Left lobe of liver (tissue), 2 donors: ENCODE measurements around the gene RPLP2. TPM values are rescaled to one million over a fixed set of nuclear protein-coding genes. Genes with fewer than 3 reads are reported as not detected.

Experiments used
- ATAC-seq: fragments of 200-7000 bp; cut with Tn5 transposase; one replicate; pipeline ENCODE4 v1.9.1; 2020; ENCODE audit warnings: mild to moderate bottlenecking, moderate library complexity
- DNase-seq: peaks from one replicate; pipeline ENCODE4 v3.0.0-alpha.2; 2020; ENCODE audit warnings: low spot score
- total RNA-seq: library from RNA; stranded (reverse); gene quantifications from one replicate; pipeline ENCODE4 v1.2.1, GENCODE V29; 2021
- donor health status: DM: no; HTN: no; CAD: no; lungs with moderate emphysema.
- donor health status: DM: no; HTN: yes; CAD: no.

Gene RPLP2
- total RNA-seq, 1 donor from 2014 or later, result 511 TPM

DNA sequence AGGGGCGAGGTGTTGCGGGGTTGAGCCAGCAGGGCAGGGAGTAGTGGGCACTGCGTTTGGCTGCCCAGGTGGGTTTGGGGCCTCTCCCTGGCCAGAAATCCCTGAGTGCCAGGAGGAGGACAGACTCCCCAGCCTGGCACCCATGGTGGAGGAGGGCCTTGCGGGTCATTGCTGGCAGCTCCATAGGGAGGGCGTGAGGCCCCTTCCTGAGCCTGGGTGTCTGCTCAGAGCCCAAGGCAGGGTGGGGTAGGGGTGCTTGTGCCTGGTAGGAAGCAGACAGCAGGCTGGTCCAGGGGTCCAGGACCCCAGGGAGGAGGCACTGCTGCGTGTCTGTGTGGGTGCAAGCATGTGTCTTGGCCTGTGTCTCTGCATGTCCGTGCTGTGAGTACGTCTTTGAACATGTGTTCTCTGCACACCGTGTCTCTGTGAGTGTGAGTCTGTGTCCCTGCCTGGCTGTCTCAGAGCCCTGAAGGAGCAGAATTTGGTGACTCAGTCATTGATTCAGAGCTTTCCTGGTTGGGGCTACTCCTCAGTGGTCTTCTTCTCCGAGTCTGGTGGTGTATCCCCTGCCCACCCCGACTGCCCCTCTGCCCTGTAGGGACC lies 36.8 kb downstream of the RPLP2 start:
- ATAC-seq, result no peak

DNA sequence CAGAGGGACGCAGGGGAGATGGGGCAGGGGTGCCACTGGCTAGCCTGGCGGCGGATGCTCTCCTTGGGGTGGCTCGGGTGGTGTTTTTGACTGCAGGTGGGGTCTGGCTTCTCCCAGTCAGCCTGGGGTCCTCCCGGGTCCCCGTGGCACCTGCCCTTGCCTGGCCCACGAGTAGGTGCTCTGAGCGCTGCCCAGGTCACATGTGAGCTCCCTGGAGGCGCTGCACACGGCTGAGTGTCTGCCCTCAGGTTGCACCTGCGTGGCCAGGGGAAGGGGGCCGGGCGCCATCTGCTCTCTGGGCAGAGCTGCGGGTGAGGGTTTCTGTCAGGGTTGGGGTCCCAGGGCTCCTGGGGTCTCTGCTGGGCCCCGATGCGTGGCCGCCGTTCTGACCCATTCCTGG lies 38.1 kb downstream of the RPLP2 start:
- DNase-seq (no peak), ATAC-seq (no peak)

More for the DNA sequence above, 36.8 kb downstream of the RPLP2 start:
- DNase-seq, result no peak

DNA sequence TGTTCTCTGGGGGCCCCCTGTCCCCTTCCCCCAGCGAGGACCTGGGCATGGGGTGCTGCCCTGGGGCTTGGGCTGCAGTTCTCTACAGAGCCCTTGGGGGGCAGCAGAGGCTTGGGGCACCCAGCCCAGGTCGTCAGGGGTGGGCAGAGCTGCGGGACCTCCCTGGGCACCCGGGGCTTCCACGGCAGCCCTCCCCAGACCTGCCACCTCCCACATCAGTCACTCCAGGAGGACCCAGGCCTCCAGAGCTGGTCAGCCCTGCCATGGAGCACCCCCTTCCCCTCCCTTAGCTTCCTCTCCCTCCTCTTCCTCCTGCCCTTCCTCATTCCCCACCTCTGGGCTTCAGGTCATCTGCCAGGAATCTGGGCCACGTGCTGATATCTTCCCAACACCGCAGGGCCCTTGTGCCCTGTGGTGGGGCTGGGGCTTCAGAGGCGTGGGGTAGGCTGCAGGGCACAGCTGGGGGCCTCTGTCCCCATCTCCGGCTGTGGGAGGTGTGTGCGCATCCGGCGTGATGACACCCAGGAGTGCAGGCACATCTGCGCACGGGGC lies 38.7 kb downstream of the RPLP2 start:
- ATAC-seq (peak; percentile 48), DNase-seq (no peak)

DNA sequence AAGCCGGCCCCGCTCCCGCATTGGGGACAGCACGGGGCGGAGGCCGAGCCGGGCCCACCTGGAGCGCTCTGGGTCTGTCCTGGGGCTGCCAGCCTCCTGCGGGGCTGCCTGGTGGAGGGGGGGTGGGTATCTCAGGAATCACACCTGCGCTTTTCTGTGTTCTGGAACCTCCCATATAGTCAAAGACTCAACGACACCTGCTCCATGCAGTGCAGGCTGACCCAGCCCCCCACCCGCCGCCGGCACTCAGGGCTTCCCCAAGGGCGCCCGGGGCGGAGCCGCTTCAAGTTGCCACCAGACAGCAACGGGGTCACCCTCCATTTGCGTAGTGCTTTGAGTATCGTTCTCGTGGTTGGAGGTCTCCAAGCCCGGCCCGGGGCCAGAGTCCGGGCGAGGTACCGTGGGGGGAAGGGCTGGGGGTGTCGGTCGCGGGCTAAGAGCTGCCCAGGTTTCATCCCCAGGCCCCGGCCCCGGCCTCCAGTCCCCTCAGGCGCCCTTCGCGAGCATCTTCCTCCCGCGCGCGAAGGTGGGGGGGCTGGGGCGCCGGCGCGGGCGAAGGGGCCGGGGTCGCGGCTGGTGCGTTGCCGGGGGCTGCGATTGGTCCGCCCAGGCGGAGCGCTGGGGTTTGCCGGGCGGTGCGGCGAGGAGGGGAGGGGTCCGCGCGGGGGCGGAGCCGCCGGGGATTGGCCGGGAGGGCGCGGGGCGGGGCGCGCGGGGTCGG lies 39.5 kb downstream of the RPLP2 start:
- ATAC-seq, result no peak
- DNase-seq, result no peak

DNA sequence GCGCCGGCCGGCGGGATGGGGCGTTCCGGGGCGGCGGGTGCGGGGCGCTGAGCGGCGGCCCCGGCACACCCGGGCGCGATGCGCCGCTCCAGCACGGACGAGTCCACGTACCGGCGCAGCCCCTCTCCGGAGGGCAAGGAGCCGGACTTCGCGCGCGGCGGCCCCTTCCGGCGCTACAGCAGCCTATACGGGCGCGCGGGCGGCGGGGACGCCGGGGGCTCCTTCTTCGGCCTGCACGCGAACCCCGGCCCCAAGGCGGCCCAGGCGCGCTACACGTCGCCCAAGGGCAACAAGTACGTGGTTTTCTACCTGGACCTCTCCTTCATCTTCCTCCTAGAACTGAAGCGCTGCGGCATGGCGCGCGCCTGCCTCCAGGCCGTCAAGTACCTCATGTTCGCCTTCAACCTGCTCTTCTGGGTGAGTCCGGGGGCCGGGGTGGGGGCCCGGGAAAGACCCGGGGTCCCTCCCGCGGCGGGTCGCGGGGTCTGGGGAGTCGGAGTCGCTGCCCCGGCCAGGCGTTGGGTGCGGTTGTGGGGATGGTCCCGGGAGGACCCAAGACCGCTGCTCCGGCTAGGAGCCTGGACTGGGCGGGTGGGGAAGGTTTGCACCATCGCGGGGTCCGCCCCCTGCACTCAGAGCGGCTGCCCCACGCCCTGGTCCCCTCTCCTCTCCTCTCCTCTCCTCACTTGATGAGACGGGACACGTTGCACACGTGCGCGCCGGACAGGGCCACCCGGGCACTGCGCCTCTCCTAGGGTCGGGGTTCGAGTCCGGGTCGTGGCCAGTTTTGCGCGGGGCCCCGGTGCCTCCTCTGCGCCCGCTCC lies 40.4 kb downstream of the RPLP2 start:
- no peak for DNase-seq
- ATAC-seq, result no peak

DNA sequence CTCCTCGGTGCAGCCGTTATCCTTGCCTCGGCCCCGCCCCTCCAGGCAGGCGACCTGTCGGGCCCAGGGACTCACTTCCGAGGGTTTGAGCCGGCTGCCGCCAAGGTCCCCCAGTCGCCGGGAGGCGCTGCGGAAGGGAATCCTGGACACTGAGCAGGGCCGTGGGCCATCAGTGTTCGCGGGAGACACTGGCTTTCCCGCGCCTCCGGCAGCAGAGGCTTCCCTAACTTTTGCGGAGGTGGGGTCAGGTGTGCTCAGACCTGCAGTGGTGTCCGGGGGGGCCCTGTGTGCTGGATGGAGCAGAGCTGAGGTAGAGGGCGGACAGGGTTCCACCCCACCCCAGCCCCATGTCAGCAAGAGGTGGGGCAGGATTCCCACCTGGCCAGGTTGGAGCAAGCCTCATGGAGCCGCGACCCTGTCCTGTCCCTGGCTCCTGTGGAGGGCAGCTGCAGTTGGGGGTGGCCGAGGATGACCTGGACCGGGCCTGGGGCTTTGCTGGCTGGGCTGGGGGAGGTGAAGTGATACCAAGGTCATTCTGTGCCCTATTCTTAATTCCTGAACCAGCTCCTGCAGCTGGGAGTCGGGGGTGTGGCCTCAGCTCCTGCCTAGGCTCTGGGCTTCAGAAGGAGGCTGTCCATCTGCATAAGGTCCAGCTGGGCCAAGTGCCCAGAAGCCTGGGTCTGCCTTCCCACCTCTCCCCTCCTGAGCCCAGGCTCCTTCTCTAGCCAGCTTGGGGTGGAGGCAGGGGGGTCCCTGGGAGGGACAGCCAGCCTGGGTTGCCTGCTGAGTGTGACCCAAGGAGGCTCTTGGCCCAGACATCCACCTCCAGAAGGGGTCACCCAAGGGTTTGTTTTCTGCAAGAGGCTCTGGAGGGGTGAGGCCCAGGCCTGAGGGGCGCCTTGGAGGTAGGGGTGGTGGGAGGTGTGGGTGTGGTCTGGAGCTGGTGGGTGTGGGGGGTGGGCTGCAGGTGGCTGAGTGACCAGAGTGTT lies 41.3 kb downstream of the RPLP2 start:
- ATAC-seq (no peak), DNase-seq (no peak)

DNA sequence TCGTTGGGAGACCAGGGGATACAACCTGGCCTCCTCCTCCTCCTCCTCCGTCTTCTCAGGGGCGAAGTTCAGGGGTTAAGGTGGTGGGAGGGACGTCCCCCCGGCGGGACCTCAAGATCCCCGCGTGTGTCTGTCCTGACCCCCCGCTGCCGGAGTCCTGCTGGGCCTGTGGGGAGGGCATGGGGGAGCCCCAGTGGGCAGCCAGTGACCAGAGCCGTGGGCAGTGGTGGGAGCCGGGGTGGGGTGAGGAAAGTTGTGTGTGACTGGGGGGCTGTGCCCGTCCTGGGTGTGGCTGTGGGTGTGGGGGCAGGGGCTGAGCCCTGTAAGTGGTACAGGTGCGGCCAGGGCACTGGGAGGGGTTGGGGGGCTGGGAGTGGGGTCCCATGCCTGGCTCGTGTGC lies 43.0 kb downstream of the RPLP2 start:
- no peak for ATAC-seq
- no peak for DNase-seq

DNA sequence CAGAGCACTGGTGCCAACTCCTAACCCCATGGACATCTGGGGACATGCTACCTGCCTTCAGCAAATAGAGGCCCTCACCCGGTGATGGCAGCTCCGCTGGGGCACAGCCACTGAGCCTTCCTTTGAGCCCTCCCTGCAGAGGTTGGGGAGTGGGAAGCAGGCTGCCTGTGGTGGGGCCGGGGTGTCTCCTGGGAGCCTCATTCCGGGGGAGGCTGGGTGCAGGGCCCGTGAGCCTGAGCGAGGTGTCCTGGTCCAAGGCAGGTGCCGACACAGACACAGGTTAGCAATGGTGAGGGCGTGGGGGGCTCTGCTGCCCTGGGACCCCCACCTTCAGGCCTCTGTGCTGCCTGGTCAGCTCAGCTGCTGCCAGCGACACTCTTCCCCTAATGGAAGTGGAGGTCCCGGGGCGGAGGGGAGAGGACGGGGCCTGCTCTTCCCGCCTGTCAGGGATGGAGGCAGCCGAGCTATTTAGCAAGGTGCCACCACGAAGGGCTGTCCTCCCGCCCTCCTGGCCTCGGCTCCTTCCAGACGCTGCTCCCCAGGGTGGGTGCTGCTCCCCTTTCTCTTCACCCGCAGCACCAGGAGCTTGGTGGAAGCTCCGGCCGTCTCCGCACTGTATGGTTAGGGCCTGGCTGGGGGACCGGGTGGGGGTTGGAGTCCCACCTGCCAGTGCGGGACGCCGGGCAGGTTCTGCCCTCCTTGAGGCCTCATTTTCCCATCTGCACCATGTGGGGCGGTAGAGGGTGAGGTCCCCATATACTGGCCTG lies 44.1 kb downstream of the RPLP2 start:
- DNase-seq, result no peak
- ATAC-seq, result no peak

DNA sequence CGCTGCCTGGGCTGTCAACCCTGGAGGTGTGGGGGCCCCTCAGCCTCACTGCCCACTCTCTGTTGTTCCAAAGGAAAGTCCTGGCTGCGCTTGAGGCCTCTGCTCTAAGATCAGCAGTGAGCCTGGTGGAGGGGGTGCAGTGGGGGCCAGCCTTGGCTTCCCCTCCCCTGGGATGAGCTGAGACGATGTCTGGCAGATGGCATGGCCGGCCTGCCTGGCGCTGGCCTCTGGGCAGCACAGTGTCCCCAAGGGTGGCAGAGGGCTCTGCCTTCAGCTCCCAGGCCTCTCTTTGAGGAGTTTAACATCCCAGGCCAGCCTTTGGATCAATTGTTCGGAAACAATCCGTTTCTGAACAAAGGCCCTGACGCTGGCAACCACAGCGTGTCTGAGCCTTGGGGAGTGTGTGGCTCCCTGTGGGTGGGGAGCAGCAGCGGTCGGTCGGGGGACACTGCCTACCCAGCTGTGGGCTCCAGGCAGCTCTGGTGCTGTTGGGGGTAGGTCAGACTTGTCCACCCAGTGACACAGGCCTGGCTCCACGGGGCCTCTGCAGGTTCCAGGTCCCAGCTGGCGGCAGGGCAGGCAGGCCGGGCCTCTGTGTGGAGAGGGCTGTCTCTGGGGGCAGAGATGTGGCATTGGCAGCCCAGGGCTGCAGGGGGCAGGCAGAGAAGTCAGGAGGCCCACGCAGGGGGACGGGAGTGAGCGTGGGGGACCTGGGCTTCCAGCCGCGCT lies 45.0 kb downstream of the RPLP2 start:
- DNase-seq (no peak), ATAC-seq (no peak)

DNA sequence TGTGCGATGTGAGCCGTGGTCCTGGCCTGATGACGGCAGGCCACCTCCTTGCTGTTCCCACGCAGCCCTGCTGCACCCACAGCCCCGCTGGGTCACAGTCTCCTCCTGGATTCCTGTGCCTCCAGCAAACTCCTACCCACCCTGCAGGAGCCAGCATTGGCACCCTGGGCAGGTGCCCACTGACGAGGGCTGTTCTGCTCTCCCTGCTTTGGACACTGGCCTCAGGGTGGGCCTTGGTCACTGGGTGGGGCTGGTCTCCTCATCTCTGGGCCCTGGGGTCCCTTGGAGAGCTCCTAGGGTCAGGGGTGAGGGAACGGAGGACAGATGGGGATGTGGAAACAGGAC lies 45.5 kb downstream of the RPLP2 start:
- DNase-seq (no peak), ATAC-seq (no peak)

DNA sequence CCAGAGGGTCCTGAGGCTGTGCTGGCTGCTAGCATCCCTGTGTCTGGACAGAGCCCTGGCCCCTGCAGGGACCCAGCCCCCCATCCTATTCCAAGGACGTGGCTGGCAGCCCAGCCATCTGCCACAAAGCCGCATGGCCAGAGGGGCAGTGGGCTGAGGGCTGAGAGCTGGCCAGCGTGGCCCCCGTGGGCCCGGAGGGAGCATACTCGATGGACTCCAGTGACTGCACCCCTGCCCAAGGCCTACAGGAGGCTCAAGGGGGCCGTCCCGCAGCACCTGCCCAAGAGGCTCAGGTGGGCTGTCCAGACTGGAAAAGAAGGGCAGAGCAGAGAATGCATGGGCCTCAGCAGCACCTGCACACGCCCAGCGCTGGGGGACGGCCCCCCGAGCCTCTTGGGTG lies 46.0 kb downstream of the RPLP2 start:
- DNase-seq (no peak), ATAC-seq (no peak)

DNA sequence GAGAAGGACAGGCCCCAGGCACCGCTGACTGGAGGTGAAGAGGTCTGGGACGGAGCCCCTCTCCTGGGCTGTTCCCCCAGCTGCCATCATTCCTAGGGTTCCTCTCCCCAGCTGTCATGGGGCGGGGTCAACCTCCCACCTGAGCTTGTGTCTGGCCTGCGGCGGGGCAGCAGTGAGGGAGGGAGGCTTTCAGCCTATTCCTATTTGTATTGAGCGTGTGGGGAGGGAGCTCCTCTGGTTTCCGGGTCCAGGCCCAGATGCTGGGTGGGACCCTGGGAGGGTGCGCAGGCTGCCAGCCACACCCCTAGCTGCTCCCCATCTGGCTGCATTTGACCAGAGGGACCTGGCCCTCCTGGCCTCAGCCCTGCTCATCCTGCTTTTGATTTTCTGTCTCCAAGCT lies 46.6 kb downstream of the RPLP2 start:
- ATAC-seq (no peak), DNase-seq (no peak)

DNA sequence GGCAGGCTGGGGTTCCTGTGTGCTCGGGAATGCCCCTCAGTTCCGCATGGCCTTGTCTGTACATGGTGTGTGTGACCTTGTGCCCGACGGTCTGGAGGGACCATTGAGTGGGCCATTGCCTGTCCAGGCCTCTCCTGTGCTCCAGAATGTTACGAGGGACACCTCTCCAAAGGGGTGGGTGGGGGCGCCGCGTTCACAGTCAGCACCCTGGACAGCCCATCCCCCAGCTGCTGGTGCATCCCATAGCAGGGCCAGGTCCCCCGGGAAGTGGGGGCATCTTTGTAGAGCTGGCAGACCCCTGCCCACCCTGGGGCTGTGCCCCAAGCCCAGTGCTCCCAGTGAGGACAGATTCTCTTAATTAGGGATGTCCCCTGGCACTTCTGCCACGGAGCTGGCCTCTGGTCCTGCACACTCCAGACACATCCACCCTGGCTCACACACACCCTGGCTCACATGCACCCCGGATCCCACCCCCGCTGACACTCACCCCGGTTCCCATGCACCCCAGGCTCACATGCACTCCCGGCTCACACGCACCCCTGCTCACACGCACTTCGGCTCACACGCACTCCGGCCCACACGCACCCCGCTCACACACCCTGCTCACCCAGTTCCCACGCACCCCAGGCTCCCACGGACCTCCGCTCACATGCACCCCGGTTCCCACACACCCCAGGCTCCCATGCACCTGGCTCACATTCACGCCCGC lies 48.4 kb downstream of the RPLP2 start:
- ATAC-seq, result no peak
- no peak for DNase-seq

DNA sequence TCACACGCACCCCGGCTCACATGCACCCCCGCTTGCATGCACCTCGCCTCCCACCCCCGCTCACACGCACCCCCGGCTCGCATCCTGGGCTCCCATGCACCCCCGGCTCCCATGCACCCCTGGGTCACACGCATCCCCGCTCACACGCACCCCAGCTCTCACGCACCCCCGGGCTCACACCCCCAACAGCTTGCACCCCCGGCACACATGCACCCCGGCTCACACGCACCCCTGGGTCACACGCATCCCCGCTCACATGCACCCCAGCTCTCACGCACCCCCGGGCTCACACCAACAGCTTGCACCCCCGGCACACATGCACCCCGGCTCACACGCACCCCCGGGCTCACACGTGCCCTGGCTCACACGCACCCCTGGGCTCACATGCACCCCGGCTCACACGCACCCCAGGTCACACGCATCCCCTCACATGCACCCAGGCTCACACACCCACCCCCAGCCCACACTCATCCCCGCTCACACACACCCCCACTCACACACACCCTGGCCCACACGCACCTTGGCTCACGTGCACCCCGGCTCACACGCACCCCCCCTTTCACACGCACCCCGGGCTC lies 49.1 kb downstream of the RPLP2 start:
- DNase-seq, result no peak

DNA sequence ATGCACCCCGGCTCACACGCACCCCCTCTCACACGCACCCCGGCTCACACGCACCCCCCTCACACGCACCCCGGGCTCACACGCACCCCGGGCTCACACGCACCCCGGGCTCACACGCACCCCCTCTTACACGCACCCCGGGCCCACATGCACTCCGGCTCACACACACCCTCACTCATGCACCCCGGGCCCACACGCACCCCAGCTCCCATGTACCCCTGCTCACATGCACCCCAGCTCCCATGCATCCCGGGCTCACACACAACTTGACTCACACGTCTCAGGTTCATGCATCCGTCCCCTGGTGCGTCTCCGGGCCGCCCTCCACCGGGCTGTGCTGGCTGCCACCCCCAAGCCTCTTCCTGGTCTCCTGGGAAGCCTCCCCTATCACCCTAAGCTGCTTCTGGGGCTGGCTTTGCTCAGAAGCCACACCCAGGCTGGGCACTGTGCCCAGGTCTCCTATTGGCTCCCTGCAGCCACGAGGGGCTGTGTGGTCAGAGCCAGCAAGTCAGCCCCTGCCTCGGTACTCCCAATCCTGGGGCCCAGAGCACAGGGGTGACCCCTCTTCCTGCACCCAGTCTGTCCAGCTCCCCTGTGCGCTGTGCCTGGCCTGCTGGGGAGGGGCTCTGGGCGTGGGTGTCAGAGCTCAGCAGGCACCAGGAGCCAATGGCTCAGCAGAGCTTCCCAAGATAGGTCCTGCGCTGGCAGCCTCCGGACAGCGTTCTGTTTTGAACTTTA lies 49.8 kb downstream of the RPLP2 start:
- DNase-seq, result peak; percentile 63
- peak; percentile 23 for ATAC-seq

More for the DNA sequence above, 49.1 kb downstream of the RPLP2 start:
- ATAC-seq, result no peak

DNA sequence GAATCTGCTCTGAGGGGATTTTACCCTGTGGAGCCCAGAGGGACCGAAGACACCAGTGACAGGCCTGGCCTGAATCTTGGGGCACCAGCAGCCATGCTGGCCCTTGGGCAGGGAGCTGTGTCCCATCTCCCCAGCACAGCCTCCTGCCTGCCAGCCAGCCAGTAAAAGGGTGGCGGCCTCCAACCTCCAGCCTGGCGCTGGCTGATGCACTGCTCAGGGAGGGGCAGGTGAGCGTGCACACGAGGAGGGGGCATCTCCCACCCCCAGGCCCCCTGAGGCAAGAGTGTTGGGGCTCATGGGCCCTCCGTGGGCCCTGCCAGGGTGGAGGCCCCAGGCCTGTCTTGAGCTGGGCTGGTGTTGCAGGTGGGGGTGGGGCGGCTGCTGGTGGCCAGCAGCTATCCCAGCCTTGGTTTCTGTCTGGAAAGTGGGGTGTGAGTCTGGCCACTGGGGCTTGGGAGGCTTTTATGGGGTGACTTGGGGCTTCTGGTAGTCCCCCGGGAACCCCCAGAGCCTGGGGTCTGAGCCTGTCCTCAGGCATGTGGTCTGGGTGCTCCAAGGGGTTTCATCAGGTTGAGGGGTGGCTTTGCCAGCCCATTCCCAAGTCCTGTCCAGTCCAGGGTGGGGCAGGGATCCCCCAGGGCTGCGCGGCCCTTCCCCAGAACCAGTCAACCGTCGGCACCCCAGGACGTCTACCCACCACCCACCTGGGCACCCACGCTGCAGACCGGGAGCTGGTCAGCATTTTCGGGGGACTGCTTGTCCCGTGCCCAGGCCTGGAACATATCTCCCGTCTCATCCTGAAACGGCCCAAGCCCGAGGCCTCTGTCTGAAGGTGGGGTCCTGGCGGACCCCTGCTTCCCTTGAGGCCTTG lies 50.7 kb downstream of the RPLP2 start:
- DNase-seq (no peak), ATAC-seq (peak; percentile 2)

DNA sequence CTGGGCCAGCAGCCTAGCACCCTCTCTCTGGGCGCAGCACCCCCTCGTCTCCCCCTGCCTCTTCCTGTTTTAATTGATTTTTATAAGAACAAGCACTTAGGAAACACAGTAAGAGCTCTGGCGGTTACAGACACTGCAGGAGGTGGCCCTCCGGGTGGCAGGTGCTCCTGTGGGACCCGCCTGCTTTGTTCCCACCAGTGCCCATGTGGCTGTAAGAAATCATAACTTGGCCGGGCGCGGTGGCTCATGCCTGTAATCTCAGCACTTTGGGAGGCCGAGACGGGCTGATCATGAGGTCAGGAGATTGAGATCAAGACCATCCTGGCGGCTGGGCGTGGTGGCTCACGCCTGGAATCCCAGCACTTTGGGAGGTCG lies 51.3 kb downstream of the RPLP2 start:
- ATAC-seq (no peak), DNase-seq (no peak)
